HUDEP-2 (cell line): Measurements from ENCODE around the gene PLA2G2C.
A peak's percentile ranks its signal among the peaks of the same experiment; 100 is the strongest.

Source experiments
- DNase-seq, 76 experiments: peaks; one replicate each; lab custom pipeline; 2025; ENCODE audit not compliant: unreplicated experiment in 76 of 76; lab: John Stamatoyannopoulos, UW

The PLA2G2C gene

DNA sequence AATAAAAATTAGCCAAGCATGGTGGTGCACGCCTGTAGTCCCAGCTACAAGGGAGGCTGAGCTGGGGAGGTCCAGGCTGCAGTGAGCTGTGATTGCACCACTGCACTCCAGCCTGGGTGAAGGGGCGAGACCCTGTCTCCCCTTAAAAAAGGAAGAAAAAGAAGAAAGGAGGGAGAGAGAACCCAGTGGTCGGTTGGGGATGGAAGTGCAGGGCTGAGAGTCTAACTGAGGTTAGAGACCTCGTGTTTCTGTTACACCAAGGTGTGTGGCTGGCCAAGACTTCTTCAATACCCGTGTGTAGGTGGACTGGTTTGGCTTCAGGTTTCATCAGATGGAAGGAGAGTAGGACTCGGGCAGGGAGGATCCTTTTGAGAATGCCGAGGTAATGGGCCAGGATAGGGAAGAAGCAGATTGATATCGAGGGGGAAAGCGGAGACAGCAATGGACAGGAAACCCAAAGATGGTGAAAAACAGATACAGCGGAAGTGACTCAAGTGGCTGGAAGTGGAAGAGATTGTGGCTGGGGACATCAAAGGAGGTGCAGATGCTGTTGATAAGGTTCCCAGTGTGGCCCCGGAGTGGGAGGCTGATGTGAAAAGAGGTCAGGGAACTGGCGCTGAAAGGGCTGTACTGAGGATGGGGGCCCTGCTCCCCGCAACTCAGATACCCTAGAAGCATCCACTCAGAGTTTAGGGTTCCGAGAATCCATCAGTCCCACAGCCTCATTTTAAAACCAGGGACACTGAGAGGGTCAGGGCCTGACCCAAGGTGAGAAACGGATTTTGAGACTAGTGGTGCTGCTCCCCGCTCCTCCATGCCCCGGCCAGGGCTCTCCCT, 1.1 kb downstream of the PLA2G2C start:
- peak in 47 of 76 experiments; percentile 9 to 64 (median 37) for DNase-seq

- DNase-seq = peak in 1 of 76 experiments; percentile 6
Measured at GRCh38 chr1:20184481-20184900, 1.8 kb downstream of the PLA2G2C start.

- DNase-seq = peak in 63 of 76 experiments; percentile 12 to 77 (median 48)
Measured at GRCh38 chr1:20183616-20184271, 2.6 kb downstream of the PLA2G2C start.

- no peak for DNase-seq
Measured at GRCh38 chr1:20183035-20183434, 3.3 kb downstream of the PLA2G2C start.

GRCh38 chr1:20182415-20182814, 3.9 kb downstream of the PLA2G2C start:
- DNase-seq = no peak

- DNase-seq = no peak
Measured at GRCh38 chr1:20180844-20181207, 5.5 kb downstream of the PLA2G2C start.

GRCh38 chr1:20180129-20180843, 6.0 kb downstream of the PLA2G2C start:
- no peak for DNase-seq

GRCh38 chr1:20179371-20180128, 6.8 kb downstream of the PLA2G2C start:
- no peak for DNase-seq

DNA sequence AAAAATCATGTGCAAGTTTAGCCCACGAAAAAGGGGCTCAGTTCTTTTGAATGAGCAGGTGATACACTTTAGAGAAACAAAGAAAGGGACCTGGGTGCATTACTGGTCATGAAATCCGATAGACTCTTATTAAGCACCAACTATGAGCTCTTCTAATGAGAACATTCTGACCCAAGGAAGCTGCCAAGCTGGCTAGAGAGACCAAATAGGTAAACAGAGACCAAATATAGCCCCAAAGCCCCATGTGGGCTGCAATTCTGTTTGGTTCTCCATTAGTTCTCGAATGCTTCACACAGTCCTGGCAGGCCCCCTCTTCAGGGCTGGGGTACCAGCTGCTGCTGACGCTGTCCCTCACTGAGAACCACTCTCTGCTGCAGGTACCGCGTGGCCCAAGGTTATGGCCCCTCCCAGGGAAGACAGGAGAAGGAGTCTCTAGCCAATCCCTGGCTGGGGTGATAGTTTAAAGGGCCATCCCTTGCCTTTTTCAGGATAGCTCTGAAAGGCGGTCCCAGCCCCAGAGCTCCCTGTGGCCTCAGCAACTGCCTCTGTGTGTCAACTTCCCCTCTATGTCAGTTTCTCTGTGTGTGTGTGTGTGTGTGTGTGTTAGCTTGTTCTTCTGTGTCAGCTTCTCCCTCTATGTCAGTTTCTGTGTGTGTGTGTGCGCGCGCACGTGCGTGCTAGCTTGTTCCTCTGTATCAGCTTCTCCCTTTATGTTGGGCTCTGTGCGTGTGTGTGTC, 7.5 kb downstream of the PLA2G2C start:
- no peak for DNase-seq

GRCh38 chr1:20174937-20175666, 11.2 kb downstream of the PLA2G2C start:
- no peak for DNase-seq

DNA sequence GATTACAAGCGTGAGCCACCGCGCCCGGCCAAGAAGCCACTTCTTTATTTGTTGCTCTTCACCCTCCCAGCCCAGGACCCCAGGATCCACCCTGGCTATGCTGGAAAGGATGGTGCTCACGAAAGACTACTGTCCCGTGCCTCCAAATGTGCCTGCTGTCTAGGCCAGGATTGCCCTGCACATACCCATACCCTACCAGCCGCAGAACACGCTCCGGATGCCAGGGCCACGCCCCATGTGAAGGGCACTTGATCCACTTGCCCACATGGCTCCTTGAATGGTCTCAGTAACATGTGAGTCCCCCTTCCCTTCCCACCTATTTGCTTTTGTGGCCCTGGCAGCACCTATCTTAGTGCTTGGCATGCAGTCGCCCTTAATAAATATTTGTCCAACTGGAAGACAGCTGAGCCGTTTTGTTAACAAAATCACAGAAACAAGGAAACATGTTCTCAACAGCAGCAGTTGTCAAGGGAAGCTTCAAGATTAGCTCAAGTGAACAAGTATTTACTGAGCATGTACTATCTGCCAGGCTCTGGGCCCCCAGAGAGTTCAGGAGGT, 14.2 kb downstream of the PLA2G2C start:
- DNase-seq = no peak

DNA sequence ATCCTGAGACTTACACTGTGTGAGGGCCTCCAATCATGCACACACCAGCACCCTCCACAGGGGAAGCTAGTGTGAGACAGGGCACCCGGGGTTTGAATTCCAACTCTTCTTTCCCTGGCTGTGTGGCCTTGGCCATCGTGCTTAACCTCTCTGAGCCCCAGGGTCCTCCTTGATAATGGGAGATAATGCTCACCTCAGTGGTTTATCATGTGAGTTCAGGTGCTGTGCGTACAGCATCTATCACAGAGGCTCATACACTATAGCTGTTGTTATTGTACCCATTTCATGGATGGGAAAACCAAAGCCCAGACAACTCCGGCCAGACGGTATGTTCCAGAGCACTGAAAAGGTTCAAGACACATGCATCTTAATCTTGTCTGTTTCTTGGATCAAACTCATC, 16.4 kb downstream of the PLA2G2C start:
- no peak for DNase-seq

DNA sequence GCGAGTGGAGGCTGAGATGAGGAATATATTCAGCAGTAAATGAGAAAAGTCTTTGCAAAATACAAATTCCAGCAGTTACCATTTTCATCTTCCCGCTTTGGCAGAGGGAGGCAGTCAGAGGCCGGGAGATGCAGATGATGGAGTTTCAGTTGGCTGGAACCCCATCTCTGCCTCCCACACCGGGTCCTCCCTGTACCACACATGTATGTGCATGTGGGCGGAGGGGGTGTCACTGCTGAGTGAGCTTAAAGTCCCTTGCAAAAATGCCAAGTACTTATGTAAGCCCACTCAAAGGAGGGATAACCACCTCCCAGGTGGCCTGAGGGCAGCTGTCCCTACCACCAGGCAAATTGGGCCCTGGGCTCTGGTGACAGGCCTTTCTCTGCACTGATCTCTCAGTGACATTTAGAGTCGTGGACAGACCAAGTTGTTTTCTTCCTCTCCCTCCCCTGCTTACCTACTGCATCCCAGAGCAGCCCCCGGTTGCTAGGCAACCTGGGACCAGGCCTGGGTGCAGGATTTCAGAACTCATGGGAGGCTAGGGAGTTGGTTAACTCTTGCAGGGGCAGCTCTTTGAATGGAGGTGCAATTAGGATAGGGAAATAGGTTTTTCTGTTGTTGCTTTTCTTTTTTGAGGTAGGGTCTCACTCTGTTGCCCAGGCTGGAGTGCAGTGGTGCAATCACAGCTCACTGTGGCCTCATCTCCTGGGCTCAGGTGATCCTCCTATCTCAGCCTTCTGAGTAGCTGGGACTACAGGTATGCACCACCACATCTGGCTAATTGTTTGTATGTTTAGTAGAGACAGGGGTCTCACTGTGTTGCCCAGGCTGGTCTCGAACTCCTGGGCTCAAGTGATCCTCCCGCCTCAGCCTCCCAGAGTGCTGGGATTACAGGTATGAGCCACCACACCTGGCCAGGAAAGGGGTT, 17.5 kb downstream of the PLA2G2C start:
- peak in 18 of 76 experiments; percentile 4 to 50 (median 16) for DNase-seq

DNA sequence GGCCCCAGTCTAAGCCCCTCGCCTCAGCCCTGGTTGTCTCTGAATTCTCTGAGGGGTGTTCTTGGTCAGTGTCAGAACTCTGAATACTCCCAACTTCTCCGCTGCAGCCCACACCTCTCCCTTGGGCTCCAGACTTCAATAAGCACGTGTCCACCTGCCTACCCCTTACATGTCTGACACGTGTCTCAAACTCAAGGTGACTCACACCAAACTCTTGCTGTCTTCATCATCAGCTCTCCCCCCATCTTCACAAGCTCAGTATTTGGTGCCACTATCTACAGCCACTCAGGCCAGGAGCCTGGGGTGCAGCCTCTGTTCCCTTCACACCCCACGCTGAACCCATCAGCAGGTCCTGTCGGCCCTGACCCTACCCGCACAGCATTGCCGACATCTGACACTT, 19.2 kb downstream of the PLA2G2C start:
- DNase-seq = no peak

GRCh38 chr1:20166051-20166450, 20.3 kb downstream of the PLA2G2C start:
- DNase-seq = no peak

- DNase-seq = peak in 45 of 76 experiments; percentile 3 to 60 (median 23)
Measured at GRCh38 chr1:20165522-20165951, 20.8 kb downstream of the PLA2G2C start.

DNA sequence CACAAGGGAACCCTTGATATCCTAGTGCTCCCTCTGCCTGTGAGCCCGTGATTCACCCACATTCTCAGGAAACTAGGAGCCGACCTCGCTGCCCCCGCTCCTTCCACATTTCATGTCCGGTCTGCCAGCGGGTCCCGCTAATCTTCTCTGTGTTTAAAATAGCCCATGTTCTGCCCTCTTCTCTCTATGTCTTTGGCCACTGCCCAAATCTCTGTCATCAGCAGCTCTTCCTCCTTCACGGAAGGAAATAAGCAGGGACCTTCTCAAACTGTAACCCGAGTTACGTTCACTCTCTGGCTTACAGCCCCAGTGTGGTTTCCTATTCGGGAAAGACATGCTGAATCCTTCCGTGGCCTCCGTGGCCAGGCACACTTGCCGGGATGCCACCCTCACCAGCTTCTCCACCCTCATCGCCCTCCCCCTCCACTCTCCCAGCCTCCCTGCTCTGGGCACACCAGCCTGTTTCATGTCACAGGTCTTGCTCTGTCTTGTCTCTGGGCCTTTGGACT, 21.6 kb downstream of the PLA2G2C start:
- DNase-seq = no peak

- peak in 1 of 76 experiments; percentile 24 for DNase-seq
Measured at GRCh38 chr1:20160034-20160433, 26.3 kb downstream of the PLA2G2C start.
